GM06990 (cell line): ENCODE measurements around the gene PPL.

ENCODE experiments used
- DNase-seq: peaks from one replicate; pipeline ENCODE4 v3.0.0-alpha.2; 2011; ENCODE audit not compliant: insufficient read length; ENCODE audit errors: extremely low read depth
- H3K27me3 ChIP-seq: replicated peaks from 2 replicates; pipeline ENCODE4 v1.6.0; 2011; ENCODE audit warnings: low read length; ENCODE audit not compliant: control insufficient read depth, insufficient read depth
- H3K36me3 ChIP-seq: 2 replicates; pipeline ENCODE4 v1.5.1; 2011; ENCODE audit warnings: low read length; ENCODE audit not compliant: control insufficient read depth, insufficient read depth
- H3K4me3 ChIP-seq: replicated peaks from 2 replicates; pipeline ENCODE4 v1.5.1; 2011; ENCODE audit warnings: low read depth, mild to moderate bottlenecking, control low read depth, low read length
- CTCF ChIP-seq: IDR thresholded peaks from 2 replicates; pipeline ENCODE4 v1.5.1; 2011; ENCODE audit warnings: low read length, control low read depth, mild to moderate bottlenecking, inconsistent platforms; ENCODE audit not compliant: insufficient read depth, poor library complexity, severe bottlenecking

PPL gene

GRCh38 chr16:4911970-4912386 lies 25.0 kb downstream of the PPL start:
- no peak for TF ChIP-seq CTCF
- Histone ChIP-seq H3K27me3 (no peaks in the 10 kb centered on the region), H3K36me3 (no peaks in the 10 kb centered on the region), H3K4me3 (no peak overlapping the region)
- no peak for DNase-seq

- no peak for TF ChIP-seq CTCF
- no peak for DNase-seq
- H3K27me3 ChIP-seq, result no peaks in the 10 kb centered on the region
- no peaks in the 10 kb centered on the region for H3K36me3 ChIP-seq
- H3K4me3 ChIP-seq, result no peak overlapping the region
Measured at GRCh38 chr16:4910828-4911227, 26.1 kb downstream of the PPL start.

GRCh38 chr16:4909825-4910224 lies 27.1 kb downstream of the PPL start:
- H3K36me3 ChIP-seq, result no peaks in the 10 kb centered on the region
- no peak overlapping the region for H3K4me3 ChIP-seq
- H3K27me3 ChIP-seq, result no peaks in the 10 kb centered on the region; the same call in 1 of the 2 replicates
- DNase-seq, result no peak
- no peak for TF ChIP-seq CTCF

- Histone ChIP-seq H3K27me3 (no peaks in the 10 kb centered on the region; the same call in 1 of the 2 replicates), H3K4me3 (no peak overlapping the region), H3K36me3 (no peaks in the 10 kb centered on the region)
- no peak for DNase-seq
- TF ChIP-seq CTCF, result no peak
Measured at GRCh38 chr16:4908854-4909401, 28.0 kb downstream of the PPL start.

GRCh38 chr16:4904942-4905615 lies 31.9 kb downstream of the PPL start:
- no peak for DNase-seq
- Histone ChIP-seq H3K36me3 (no peaks in the 10 kb centered on the region), H3K27me3 (no peaks in the 10 kb centered on the region; the same call in none of the 2 replicates), H3K4me3 (no peak overlapping the region)
- TF ChIP-seq CTCF, result no peak
